ENCODE data around the gene CWF19L2.

Gene CWF19L2

GRCh38 chr11:107282195-107282594, 175.4 kb downstream of the CWF19L2 start:
- DNase-seq = no peak

Data from CD4-positive, alpha-beta T cell treated with Interferon alpha-2 for 1 hour (primary cell).